Retinal pigment epithelial cell (primary cell): ENCODE results near the gene TNS1.

Experiments used
- DNase-seq: peaks from one replicate; pipeline ENCODE4 v3.0.0-alpha.2; 2010; ENCODE audit warnings: low read depth
- H3K4me3 ChIP-seq: 2 replicates; pipeline ENCODE4 v1.5.1; 2011; ENCODE audit warnings: mild to moderate bottlenecking, low read length, control low read depth, moderate library complexity
- CTCF ChIP-seq: conservative IDR thresholded peaks from 2 replicates; pipeline ENCODE4 v1.5.1; 2011; ENCODE audit warnings: low read depth, low read length, control low read depth, inconsistent platforms

The TNS1 gene

GRCh38 chr2:217833439-217833838 lies 169.4 kb downstream of the TNS1 start:
- H3K4me3 ChIP-seq, result no peak overlapping the region
- no peak for DNase-seq
- TF ChIP-seq CTCF, result no peak

- no peak for TF ChIP-seq CTCF
- no peak overlapping the region for H3K4me3 ChIP-seq
- no peak for DNase-seq
Observed at GRCh38 chr2:217832987-217833386, 169.8 kb downstream of the TNS1 start.

GRCh38 chr2:217832115-217832514 lies 170.7 kb downstream of the TNS1 start:
- no peak overlapping the region for H3K4me3 ChIP-seq
- no peak for DNase-seq
- no peak for TF ChIP-seq CTCF

GRCh38 chr2:217831306-217831705 lies 171.5 kb downstream of the TNS1 start:
- no peak for TF ChIP-seq CTCF

GRCh38 chr2:217830807-217831206 lies 172.0 kb downstream of the TNS1 start:
- no peak overlapping the region for H3K4me3 ChIP-seq
- DNase-seq, result no peak
- no peak for TF ChIP-seq CTCF

More at GRCh38 chr2:217831306-217831705, 171.5 kb downstream of the TNS1 start:
- H3K4me3 ChIP-seq, result no peak overlapping the region
- DNase-seq, result no peak

- no peak for TF ChIP-seq CTCF
- no peak overlapping the region for H3K4me3 ChIP-seq
- DNase-seq, result no peak
Observed at GRCh38 chr2:217830061-217830460, 172.7 kb downstream of the TNS1 start.

- DNase-seq, result no peak
- TF ChIP-seq CTCF, result no peak
- H3K4me3 ChIP-seq, result no peak overlapping the region
Observed at GRCh38 chr2:217829420-217829819, 173.4 kb downstream of the TNS1 start.
